Endothelial cell of umbilical vein (primary cell): ENCODE results near the gene HTR6. TPM values are rescaled to one million over a fixed set of nuclear protein-coding genes. Genes with fewer than 3 reads are reported as not detected.

ENCODE experiments used
- BruUV-seq: library from RNA; stranded (reverse); fragments of 400-500 nt; replicated peaks from 2 replicates; lab custom pipeline; 2021; lab: Mats Ljungman, UMichigan
- CTCF ChIA-PET: fragments of 300-600, 350-600 bp; sonication (Branson Sonifier 250); formaldehyde crosslinking; loops from one replicate; lab custom pipeline; 2021; ENCODE audit warnings: antibody characterized with exemption, inconsistent platforms; lab: Charles Lee
- POLR2A ChIA-PET: fragments of 300-600, 350-600 bp; sonication (Branson Sonifier 250); formaldehyde crosslinking; loops from one replicate; lab custom pipeline; 2021; ENCODE audit warnings: antibody characterized with exemption, inconsistent platforms; lab: Charles Lee
- DNase-seq: peaks from one replicate; pipeline ENCODE4 v3.0.0-alpha.2; 2011; ENCODE audit warnings: low read depth, low spot score
- FAIRE-seq: peaks from 2 replicates; lab custom pipeline; 2011; peaks lifted over from hg19 to GRCh38; lab: Jason Lieb, UNC
- H2AFZ ChIP-seq: 2 replicates; pipeline ENCODE4 v1.6.0; 2012; ENCODE audit warnings: low read depth, low read length, control low read depth, inconsistent platforms
- H3K27ac ChIP-seq: 2 replicates; pipeline ENCODE4 v1.5.1; 2011; ENCODE audit warnings: low read depth, mild to moderate bottlenecking, control low read depth, low read length, moderate library complexity; ENCODE audit not compliant: insufficient read depth
- H3K27me3 ChIP-seq, 2 experiments: 2 replicates each; pipeline versions ENCODE4 v1.6.0 to v1.6.1; 2011; ENCODE audit warnings: low read length in 2 of 2, mixed read lengths in 1 of 2; ENCODE audit not compliant: control insufficient read depth in 2 of 2, insufficient read depth in 2 of 2
- H3K36me3 ChIP-seq, 2 experiments: 2 replicates in 1 of 2; 3 replicates in 1 of 2; pipeline ENCODE4 v1.5.1; 2011; ENCODE audit warnings: low read length in 2 of 2, mild to moderate bottlenecking in 1 of 2, moderate library complexity in 1 of 2; ENCODE audit not compliant: control insufficient read depth in 2 of 2, insufficient read depth in 2 of 2; ENCODE audit errors: extremely low read depth in 1 of 2
- H3K4me1 ChIP-seq: 3 replicates; pipeline ENCODE4 v1.5.1; 2011; ENCODE audit warnings: mild to moderate bottlenecking, low read length; ENCODE audit not compliant: control insufficient read depth, insufficient read depth; ENCODE audit errors: extremely low read depth
- H3K4me2 ChIP-seq: 2 replicates; pipeline ENCODE4 v1.6.1; 2011; ENCODE audit warnings: low read length, control low read depth, mixed read lengths; ENCODE audit not compliant: insufficient read depth
- H3K4me3 ChIP-seq, 3 experiments: fragments of 200-600 bp in 1 of 3; sonication (generic), shearing (Covaris generic) in 1 of 3; replicated peaks in 1 of 3; 2 replicates each; pipeline ENCODE4 v1.5.1; 2011 to 2016; ENCODE audit warnings: control low read depth in 3 of 3, low read length in 3 of 3, mild to moderate bottlenecking in 2 of 3, inconsistent platforms in 1 of 3, low read depth in 1 of 3, moderate library complexity in 1 of 3; ENCODE audit not compliant: insufficient read depth in 1 of 3
- H3K79me2 ChIP-seq: 2 replicates; pipeline ENCODE4 v1.6.0; 2012; ENCODE audit warnings: low read length, inconsistent platforms; ENCODE audit not compliant: control insufficient read depth, insufficient read depth
- H3K9ac ChIP-seq: replicated peaks from 2 replicates; pipeline ENCODE3; 2011; ENCODE audit warnings: low read length, control low read depth; ENCODE audit not compliant: insufficient read depth; ENCODE audit errors: extremely low read depth
- H3K9me1 ChIP-seq: replicated peaks from 3 replicates; pipeline ENCODE4 v1.6.0; 2011; ENCODE audit warnings: mild to moderate bottlenecking, low read length; ENCODE audit not compliant: control insufficient read depth, insufficient read depth; ENCODE audit errors: extremely low read depth
- H3K9me3 ChIP-seq: replicated peaks from 2 replicates; pipeline ENCODE4 v1.5.1; 2012; ENCODE audit warnings: low read length, inconsistent platforms; ENCODE audit not compliant: control insufficient read depth, insufficient read depth
- H4K20me1 ChIP-seq: replicated peaks from 2 replicates; pipeline ENCODE3; 2011; ENCODE audit warnings: mild to moderate bottlenecking, low read length; ENCODE audit not compliant: control insufficient read depth, insufficient read depth; ENCODE audit errors: extremely low read depth
- EZH2 ChIP-seq: IDR thresholded peaks from 2 replicates; pipeline ENCODE4 v1.6.1; 2012; ENCODE audit warnings: borderline replicate concordance, low read depth, mild to moderate bottlenecking, moderate library complexity, low read length, inconsistent platforms; ENCODE audit not compliant: severe bottlenecking
- FOS ChIP-seq: IDR thresholded peaks from 2 replicates; pipeline ENCODE4 v1.6.1; 2011; ENCODE audit warnings: mild to moderate bottlenecking, low read length, moderate library complexity, borderline replicate concordance; ENCODE audit not compliant: insufficient read depth
- GATA2 ChIP-seq: IDR thresholded peaks from 2 replicates; pipeline ENCODE4 v1.7.0; 2011; ENCODE audit warnings: low read depth, mild to moderate bottlenecking, moderate library complexity, mixed read lengths, low read length; ENCODE audit not compliant: insufficient read length, insufficient read depth
- JUN ChIP-seq: IDR thresholded peaks from 2 replicates; pipeline ENCODE4 v1.6.1; 2011; ENCODE audit warnings: borderline replicate concordance, low read depth; ENCODE audit not compliant: insufficient read length, insufficient read depth
- MAX ChIP-seq: IDR thresholded peaks from 2 replicates; pipeline ENCODE4 v1.6.1; 2011; ENCODE audit not compliant: insufficient read depth, insufficient read length
- MYC ChIP-seq: IDR thresholded peaks from one replicate; pipeline ENCODE4 v1.6.1; 2011; ENCODE audit warnings: mild to moderate bottlenecking, low read depth, low read length
- POLR2A ChIP-seq: IDR thresholded peaks from 2 replicates; pipeline ENCODE4 v1.6.1; 2012; ENCODE audit warnings: low read depth, mild to moderate bottlenecking, control low read depth, low read length
- POLR2AphosphoS5 ChIP-seq: IDR thresholded peaks from 2 replicates; pipeline ENCODE4 v1.6.1; 2012; ENCODE audit warnings: low read depth, mild to moderate bottlenecking, control low read depth, low read length, moderate library complexity; ENCODE audit not compliant: insufficient read depth
- dilution Hi-C: fragments of 300-500 bp; cut with MboI; formaldehyde crosslinking; loops from one replicate; pipeline ENCODE4 v1.15.0; 2019; ENCODE audit warnings: low sequenced_read_pairs; ENCODE audit not compliant: extremely low pct_ligation_motif_present
- intact Hi-C: fragments of 100-400 bp; cut with micrococcal nuclease; formaldehyde crosslinking; loops from one replicate; pipeline ENCODE4 v1.10.0; 2022
- polyA plus RNA-seq, 4 experiments: library from polyadenylated mRNA; depleted of rRNA in 3 of 4; stranded (reverse) in 3 of 4; unstranded in 1 of 4; fragments of >200 nt; gene quantifications; 2 replicates each; pipeline versions ENCODE4 v1.2.1 to v1.2.3, GENCODE V29; 2011 to 2012; ENCODE audit warnings: missing spikeins in 1 of 4
- total RNA-seq: library from RNA; stranded (reverse); gene quantifications from 2 replicates; pipeline ENCODE4 v1.2.3, GENCODE V29; 2021
- TF ChIP-seq, protein P1 (sequence below), 2 donors: IDR thresholded peaks; 1 replicate in 1 of 2; 2 replicates in 1 of 2; pipeline ENCODE4 v1.5.1; 2011; ENCODE audit warnings: low read length in 2 of 2, mild to moderate bottlenecking in 2 of 2, moderate library complexity in 2 of 2, control low read depth in 1 of 2, inconsistent platforms in 1 of 2, low read depth in 1 of 2; ENCODE audit not compliant: insufficient read depth in 1 of 2; ENCODE audit errors: extremely low read depth in 1 of 2

HTR6 gene
- total and polyA plus RNA-seq, 2 donors (not counting 3 experiments of a cell fraction or from before 2014, with no cell fraction given) = not detected

DNA sequence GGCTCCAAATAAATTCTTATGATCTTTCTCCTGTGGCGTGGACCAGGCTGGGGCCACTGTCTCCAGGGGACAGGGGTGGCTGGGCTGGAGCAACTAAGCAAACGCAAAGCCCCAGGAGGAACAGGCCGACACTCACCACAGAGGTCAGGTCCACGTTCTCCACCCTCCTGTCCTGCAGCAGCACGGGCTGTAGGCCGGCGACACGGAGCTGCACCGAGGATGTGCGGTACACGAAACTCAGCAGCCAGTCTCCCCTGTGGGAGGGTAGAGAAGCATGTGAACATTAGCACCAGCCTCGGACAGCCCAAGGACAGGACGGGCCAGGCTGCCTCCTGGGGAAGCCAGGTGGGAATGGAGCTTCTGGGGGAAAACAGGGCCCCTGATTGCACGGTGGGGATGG is 29.6 kb downstream of the HTR6 start:
- POLR2A ChIA-PET = no interaction called here
- H3K79me2 ChIP-seq = no peaks in the 10 kb centered on the region

GRCh38 chr1:19695772-19696171 is 31.1 kb downstream of the HTR6 start:
- Histone ChIP-seq H3K9me1 (no peaks in the 10 kb centered on the region), H3K4me2 (no peak overlapping the region), H3K9me3 (no peaks in the 10 kb centered on the region), H2AFZ (no peak overlapping the region), H3K27me3 (no peaks in the 10 kb centered on the region), H4K20me1 (no peaks in the 10 kb centered on the region), H3K36me3 (no peaks in the 10 kb centered on the region), H3K9ac (no peak overlapping the region), H3K79me2 (no peaks in the 10 kb centered on the region), H3K4me1 (no peaks in the 10 kb centered on the region), H3K27ac (no peak overlapping the region), H3K4me3 (no peak overlapping the region)
- TF ChIP-seq EZH2 = no peak
- TF ChIP-seq JUN = no peak
- TF ChIP-seq POLR2A = no peak
- TF ChIP-seq MYC = no peak
- TF ChIP-seq FOS = no peak
- TF ChIP-seq POLR2AphosphoS5 = no peak
- TF ChIP-seq GATA2 = no peak
- TF ChIP-seq, protein P1, sequence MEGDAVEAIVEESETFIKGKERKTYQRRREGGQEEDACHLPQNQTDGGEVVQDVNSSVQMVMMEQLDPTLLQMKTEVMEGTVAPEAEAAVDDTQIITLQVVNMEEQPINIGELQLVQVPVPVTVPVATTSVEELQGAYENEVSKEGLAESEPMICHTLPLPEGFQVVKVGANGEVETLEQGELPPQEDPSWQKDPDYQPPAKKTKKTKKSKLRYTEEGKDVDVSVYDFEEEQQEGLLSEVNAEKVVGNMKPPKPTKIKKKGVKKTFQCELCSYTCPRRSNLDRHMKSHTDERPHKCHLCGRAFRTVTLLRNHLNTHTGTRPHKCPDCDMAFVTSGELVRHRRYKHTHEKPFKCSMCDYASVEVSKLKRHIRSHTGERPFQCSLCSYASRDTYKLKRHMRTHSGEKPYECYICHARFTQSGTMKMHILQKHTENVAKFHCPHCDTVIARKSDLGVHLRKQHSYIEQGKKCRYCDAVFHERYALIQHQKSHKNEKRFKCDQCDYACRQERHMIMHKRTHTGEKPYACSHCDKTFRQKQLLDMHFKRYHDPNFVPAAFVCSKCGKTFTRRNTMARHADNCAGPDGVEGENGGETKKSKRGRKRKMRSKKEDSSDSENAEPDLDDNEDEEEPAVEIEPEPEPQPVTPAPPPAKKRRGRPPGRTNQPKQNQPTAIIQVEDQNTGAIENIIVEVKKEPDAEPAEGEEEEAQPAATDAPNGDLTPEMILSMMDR (IDR thresholded peaks at IDR 0.05; ENCODE audit: extremely low read depth in 1 of 2, insufficient read depth in 1 of 2, low read depth in 1 of 2, low read length in 2 of 2) = no peak
- no peak for TF ChIP-seq MAX
- ChIA-PET POLR2A (no interaction called here), CTCF (interaction anchor here (10.5 kb wide), 1 partner anchor 9 kb away, joined by 53 read pairs; no protein-coding TSS in a partner anchor)
- dilution Hi-C loops (no loop called here), intact Hi-C loops (no loop called here)
- DNase-seq (no peak), FAIRE-seq (no peak)
- no TSS peak for BruUV-seq

More for the DNA sequence above, 29.6 kb downstream of the HTR6 start:
- H3K9ac ChIP-seq = no peak overlapping the region
- H3K27me3 ChIP-seq = no peaks in the 10 kb centered on the region
- H3K9me1 ChIP-seq = no peaks in the 10 kb centered on the region
- CTCF ChIA-PET = interaction anchor here (1.5 to 10.5 kb wide), 2 partner anchors 11 to 32 kb away, joined by 3 to 53 read pairs; no protein-coding TSS in a partner anchor
- FAIRE-seq = no peak
- H3K4me3 ChIP-seq = no peak overlapping the region
- no peaks in the 10 kb centered on the region for H3K36me3 ChIP-seq
- no peak overlapping the region for H3K4me2 ChIP-seq
- no peaks in the 10 kb centered on the region for H3K9me3 ChIP-seq
- H4K20me1 ChIP-seq = no peaks in the 10 kb centered on the region
- no TSS peak for BruUV-seq
- H3K27ac ChIP-seq = no peak overlapping the region
- intact Hi-C loops (no loop called here), dilution Hi-C loops (no loop called here)
- no peaks in the 10 kb centered on the region for H3K4me1 ChIP-seq
- no peak for TF ChIP-seq MYC
- DNase-seq = no peak
- no peak overlapping the region for H2AFZ ChIP-seq
